Loucy (cell line): ENCODE data around the gene SH2D4B.

Source experiments
- H2AFZ ChIP-seq: fragments of 200-600 bp; sonication (generic); 2 replicates; pipeline ENCODE4 v1.6.0; 2016; ENCODE audit warnings: antibody characterized with exemption, mild to moderate bottlenecking, low read length, moderate library complexity
- H3F3A ChIP-seq: fragments of 200-600 bp; 2 replicates; pipeline ENCODE4 v1.6.0; 2016; ENCODE audit warnings: antibody characterized with exemption, low read depth, mild to moderate bottlenecking
- H3K27me3 ChIP-seq: fragments of 200-600 bp; sonication (generic); 2 replicates; pipeline ENCODE4 v1.6.1; 2014; ENCODE audit warnings: low read length, mild to moderate bottlenecking; ENCODE audit not compliant: insufficient read depth, poor library complexity, severe bottlenecking
- H3K36me3 ChIP-seq: fragments of 200-600 bp; sonication (generic); 2 replicates; pipeline ENCODE4 v1.6.1; 2016; ENCODE audit warnings: low read length; ENCODE audit not compliant: insufficient read depth
- H3K4me1 ChIP-seq: fragments of 200-600 bp; sonication (generic); 2 replicates; pipeline ENCODE4 v1.5.1; 2014; ENCODE audit warnings: low read length, mild to moderate bottlenecking; ENCODE audit not compliant: insufficient read depth, poor library complexity, severe bottlenecking
- H3K4me2 ChIP-seq: fragments of 200-600 bp; sonication (generic); 2 replicates; pipeline ENCODE4 v1.6.0; 2014; ENCODE audit warnings: antibody characterized with exemption, low read length, low read depth, mild to moderate bottlenecking; ENCODE audit not compliant: poor library complexity, severe bottlenecking
- H3K4me3 ChIP-seq: fragments of 200-600 bp; sonication (generic); 2 replicates; pipeline ENCODE4 v1.5.1; 2014; ENCODE audit warnings: low read length, mild to moderate bottlenecking, mixed read lengths; ENCODE audit not compliant: poor library complexity, severe bottlenecking
- H3K79me2 ChIP-seq: fragments of 200-600 bp; sonication (generic); 2 replicates; pipeline ENCODE4 v1.6.1; 2014; ENCODE audit warnings: low read length; ENCODE audit not compliant: insufficient read depth
- H3K9ac ChIP-seq: fragments of 200-600 bp; sonication (generic); 2 replicates; pipeline ENCODE4 v1.6.0; 2014; ENCODE audit warnings: mild to moderate bottlenecking, low read depth, low read length, moderate library complexity; ENCODE audit not compliant: poor library complexity, severe bottlenecking
- H3K9me2 ChIP-seq: fragments of 200-600 bp; sonication (generic); replicated peaks from 2 replicates; pipeline ENCODE4 v1.6.1; 2016; ENCODE audit warnings: low read depth, low read length, mixed read lengths
- H3K9me3 ChIP-seq: fragments of 200-600 bp; sonication (generic); 2 replicates; pipeline ENCODE4 v1.6.1; 2014; ENCODE audit warnings: mild to moderate bottlenecking, antibody characterized with exemption, low read length, low read depth; ENCODE audit not compliant: insufficient read depth
- H4K20me1 ChIP-seq: fragments of 200-600 bp; sonication (generic); 2 replicates; pipeline ENCODE4 v1.6.0; 2014; ENCODE audit warnings: antibody characterized with exemption, low read length, mild to moderate bottlenecking; ENCODE audit not compliant: insufficient read depth, poor library complexity, severe bottlenecking
- EZH2phosphoT487 ChIP-seq: fragments of 200-600 bp; IDR thresholded peaks from 2 replicates; pipeline ENCODE4 v1.6.1; 2018; ENCODE audit warnings: antibody characterized with exemption, mild to moderate bottlenecking, moderate library complexity, borderline replicate concordance
- TF ChIP-seq, protein P1 (sequence below): fragments of 200-600 bp; sonication (generic); conservative IDR thresholded peaks from 2 replicates; pipeline ENCODE4 v1.5.1; 2014; ENCODE audit warnings: mild to moderate bottlenecking, antibody characterized with exemption, low read length

The SH2D4B gene

DNA sequence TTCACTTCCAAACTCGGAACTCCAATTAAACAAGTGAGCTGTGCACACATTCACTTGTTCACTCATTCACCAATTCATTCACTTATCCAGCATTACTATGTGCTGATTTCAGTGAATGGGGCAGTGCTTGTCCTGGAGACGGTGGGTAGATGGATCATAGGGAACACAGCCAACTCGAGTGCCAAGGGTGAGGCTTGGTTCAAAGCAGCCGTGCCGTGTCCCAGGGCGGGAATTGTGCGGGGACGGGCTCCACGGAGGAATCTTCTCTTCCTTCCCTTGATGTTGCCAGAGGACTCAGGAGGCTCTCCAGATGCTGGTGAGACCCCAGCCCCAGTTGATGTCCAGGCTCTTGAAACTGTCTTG, 2.9 kb downstream of the SH2D4B start:
- Histone ChIP-seq H3K9ac (no peak overlapping the region), H3K9me3 (no peaks in the 10 kb centered on the region), H3K4me2 (peak overlapping the region; percentile 36), H4K20me1 (no peaks in the 10 kb centered on the region), H3F3A (no peaks in the 10 kb centered on the region), H3K27me3 (no peaks in the 10 kb centered on the region), H3K36me3 (no peaks in the 10 kb centered on the region), H3K79me2 (peaks cover 9% of the 10 kb centered on the region), H3K4me3 (no peak overlapping the region), H2AFZ (no peak overlapping the region), H3K4me1 (peaks cover 43% of the 10 kb centered on the region), H3K9me2 (no peaks in the 10 kb centered on the region)
- TF ChIP-seq EZH2phosphoT487 = no peak
- TF ChIP-seq, protein P1, sequence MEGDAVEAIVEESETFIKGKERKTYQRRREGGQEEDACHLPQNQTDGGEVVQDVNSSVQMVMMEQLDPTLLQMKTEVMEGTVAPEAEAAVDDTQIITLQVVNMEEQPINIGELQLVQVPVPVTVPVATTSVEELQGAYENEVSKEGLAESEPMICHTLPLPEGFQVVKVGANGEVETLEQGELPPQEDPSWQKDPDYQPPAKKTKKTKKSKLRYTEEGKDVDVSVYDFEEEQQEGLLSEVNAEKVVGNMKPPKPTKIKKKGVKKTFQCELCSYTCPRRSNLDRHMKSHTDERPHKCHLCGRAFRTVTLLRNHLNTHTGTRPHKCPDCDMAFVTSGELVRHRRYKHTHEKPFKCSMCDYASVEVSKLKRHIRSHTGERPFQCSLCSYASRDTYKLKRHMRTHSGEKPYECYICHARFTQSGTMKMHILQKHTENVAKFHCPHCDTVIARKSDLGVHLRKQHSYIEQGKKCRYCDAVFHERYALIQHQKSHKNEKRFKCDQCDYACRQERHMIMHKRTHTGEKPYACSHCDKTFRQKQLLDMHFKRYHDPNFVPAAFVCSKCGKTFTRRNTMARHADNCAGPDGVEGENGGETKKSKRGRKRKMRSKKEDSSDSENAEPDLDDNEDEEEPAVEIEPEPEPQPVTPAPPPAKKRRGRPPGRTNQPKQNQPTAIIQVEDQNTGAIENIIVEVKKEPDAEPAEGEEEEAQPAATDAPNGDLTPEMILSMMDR = no peak

DNA sequence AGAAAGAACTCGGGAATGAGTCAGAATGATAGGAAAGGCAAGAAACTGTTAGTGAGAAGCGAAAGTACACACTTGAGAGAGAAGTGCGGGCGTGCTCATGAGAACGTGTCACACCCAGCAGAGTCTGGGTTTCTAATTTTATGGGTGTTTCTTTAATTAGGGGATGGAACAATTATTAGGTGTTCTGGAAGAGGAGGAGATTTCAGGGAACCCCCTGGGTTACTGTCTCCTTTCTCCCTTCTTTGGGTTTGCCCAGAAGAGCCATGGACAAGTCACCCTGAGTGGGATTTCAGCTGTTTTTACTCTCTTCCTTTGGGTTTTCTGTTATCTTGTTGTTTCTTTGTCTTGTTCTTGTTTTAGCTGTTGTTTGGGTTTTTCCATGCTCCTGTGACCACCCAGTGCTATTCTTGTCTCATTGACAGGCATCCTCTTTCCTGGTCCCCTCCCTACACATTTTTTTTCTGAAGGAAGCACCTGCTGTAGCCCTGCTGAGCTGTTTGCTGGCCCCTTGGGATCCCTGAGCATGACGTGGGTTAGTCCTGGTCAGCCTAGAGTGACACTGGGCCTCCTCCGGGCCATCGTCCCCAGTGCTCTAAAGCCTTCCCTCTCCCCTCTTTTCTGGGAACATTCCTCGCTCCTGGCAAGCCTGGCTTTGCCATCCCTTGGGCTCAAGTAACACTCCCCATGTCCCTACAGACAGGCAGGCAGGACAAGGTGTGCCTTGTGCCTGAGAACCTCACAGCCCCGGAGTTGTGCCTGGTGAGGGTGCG, 3.5 kb downstream of the SH2D4B start:
- Histone ChIP-seq H3K4me2 (peak overlapping the region; percentile 36), H2AFZ (no peak overlapping the region), H4K20me1 (no peaks in the 10 kb centered on the region), H3K79me2 (peaks cover 7% of the 10 kb centered on the region), H3K9ac (peak overlapping the region; percentile 39), H3K9me2 (no peaks in the 10 kb centered on the region), H3K4me3 (peak overlapping the region; percentile 26), H3F3A (no peaks in the 10 kb centered on the region), H3K4me1 (peaks cover 43% of the 10 kb centered on the region), H3K9me3 (no peaks in the 10 kb centered on the region), H3K36me3 (no peaks in the 10 kb centered on the region), H3K27me3 (no peaks in the 10 kb centered on the region)
- TF ChIP-seq, protein P1 = no peak
- TF ChIP-seq EZH2phosphoT487 = no peak

DNA sequence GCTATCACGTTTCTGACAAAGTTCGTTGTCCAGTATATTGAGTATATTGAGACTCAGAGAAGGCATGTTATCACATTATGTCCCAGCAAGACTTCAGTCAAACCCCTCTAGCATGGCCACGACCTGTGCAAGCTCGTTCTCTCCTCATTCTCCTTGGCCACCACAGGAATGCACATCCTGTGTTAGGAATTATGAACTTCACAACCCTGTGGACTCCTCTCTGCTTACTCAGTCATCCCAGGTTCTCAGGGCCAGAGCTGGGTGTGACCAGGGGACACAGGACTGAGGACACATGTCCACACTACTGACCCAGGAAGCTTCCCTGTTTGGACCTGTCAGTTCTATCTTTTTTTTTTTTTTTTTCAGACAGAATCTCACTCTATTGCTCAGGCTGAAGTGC, 4.4 kb downstream of the SH2D4B start:
- H3K9me3 ChIP-seq = no peaks in the 10 kb centered on the region

More for the DNA sequence above, 4.4 kb downstream of the SH2D4B start:
- Histone ChIP-seq H3K79me2 (no peaks in the 10 kb centered on the region; the same call in 1 of the 2 replicates), H3K36me3 (no peaks in the 10 kb centered on the region), H3K4me2 (no peak overlapping the region), H4K20me1 (no peaks in the 10 kb centered on the region), H2AFZ (no peak overlapping the region), H3K4me1 (peaks cover 34% of the 10 kb centered on the region), H3K4me3 (no peak overlapping the region), H3K9ac (no peak overlapping the region), H3K9me2 (no peaks in the 10 kb centered on the region), H3K27me3 (no peaks in the 10 kb centered on the region), H3F3A (no peaks in the 10 kb centered on the region)
- no peak for TF ChIP-seq EZH2phosphoT487
- TF ChIP-seq, protein P1 = no peak
